ENCODE data around the gene EYS.

- no peak for TF ChIP-seq CTCF (IDR thresholded peaks at IDR 0.05)
- no peak for TF ChIP-seq POLR2A (IDR thresholded peaks at IDR 0.05)
Measured at GRCh38 chr6:65135567-65135966, 571.5 kb downstream of the EYS start.

Data from gastroesophageal sphincter (tissue), 3 donors.